Measurements from ENCODE around the gene PRKAR1B. TPM values are rescaled to one million over a fixed set of nuclear protein-coding genes. Genes with fewer than 3 reads are reported as not detected.
A peak's percentile ranks its signal among the peaks of the same experiment; 100 is the strongest.

PRKAR1B gene
- total RNA-seq, 1 experiment from 2014 or later: 6.9 TPM

DNA sequence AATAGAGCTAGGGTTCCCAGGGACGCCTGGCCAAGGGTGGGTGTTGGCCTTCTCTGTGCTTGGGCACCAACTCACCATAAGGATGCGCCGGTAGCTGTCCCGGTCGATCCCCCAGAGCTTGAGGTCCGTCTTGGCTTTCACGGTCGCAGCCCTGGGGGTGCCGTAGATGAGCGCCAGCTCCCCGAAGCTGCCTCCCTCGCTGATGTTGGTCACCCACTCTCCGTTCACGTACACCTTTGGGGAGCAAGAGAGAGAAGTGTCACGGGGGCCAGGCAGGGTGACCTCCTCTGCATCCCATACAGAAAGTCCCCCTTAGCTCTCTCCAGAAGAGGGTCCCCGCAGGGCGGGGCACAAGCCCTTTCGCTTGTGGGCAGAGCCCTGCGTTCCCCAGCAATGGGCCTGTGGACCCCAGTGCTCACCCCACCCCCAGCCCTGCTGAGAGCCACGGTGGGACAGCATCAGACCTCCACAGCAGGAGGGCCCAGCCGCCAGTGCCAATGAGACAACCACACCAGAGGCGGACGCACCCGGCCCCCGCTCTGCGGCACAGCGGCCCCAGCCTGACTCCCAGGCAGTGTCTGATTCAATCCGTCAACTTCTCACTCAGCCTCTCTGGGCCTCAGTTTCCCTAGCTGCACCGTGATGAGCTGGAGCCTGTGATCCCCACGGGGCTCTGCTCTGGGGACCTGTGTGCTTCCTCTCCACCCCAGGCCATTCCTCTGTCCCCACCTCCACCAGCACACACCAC, 130.8 kb downstream of the PRKAR1B start:
- peaks cover 5% of the 10 kb centered on the region for H3K4me1 ChIP-seq
- H3K4me3 ChIP-seq: no peak overlapping the region
- H3K27me3 ChIP-seq: no peaks in the 10 kb centered on the region
- no peaks in the 10 kb centered on the region for H3K9me3 ChIP-seq (replicated peaks)
- no peaks in the 10 kb centered on the region for H3K36me3 ChIP-seq
- no peak overlapping the region for H3K27ac ChIP-seq
- DNase-seq: no peak

DNA sequence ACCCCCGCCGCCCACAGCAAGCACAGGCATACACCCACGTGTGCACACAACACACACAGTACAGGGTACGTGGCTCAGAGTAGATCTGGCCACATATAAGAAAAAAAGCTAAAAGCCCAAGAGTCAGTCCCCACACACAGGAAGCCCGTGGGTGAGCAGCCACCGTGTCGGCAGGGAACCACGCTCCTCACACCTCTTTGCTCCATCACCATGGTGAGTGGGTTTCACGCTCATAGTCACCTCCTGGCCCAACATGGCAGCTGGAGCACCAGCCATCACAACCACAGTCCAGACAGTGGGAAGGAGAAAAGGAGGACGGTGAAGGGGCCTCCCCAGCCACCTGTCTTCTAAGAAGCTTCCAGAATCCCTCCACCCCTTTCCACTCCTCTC, 131.5 kb downstream of the PRKAR1B start:
- no peak for DNase-seq
- Histone ChIP-seq H3K27me3 (no peaks in the 10 kb centered on the region), H3K36me3 (no peaks in the 10 kb centered on the region), H3K4me3 (no peak overlapping the region), H3K27ac (no peak overlapping the region), H3K4me1 (peaks cover 9% of the 10 kb centered on the region), H3K9me3 (replicated peaks) (no peaks in the 10 kb centered on the region)

DNA sequence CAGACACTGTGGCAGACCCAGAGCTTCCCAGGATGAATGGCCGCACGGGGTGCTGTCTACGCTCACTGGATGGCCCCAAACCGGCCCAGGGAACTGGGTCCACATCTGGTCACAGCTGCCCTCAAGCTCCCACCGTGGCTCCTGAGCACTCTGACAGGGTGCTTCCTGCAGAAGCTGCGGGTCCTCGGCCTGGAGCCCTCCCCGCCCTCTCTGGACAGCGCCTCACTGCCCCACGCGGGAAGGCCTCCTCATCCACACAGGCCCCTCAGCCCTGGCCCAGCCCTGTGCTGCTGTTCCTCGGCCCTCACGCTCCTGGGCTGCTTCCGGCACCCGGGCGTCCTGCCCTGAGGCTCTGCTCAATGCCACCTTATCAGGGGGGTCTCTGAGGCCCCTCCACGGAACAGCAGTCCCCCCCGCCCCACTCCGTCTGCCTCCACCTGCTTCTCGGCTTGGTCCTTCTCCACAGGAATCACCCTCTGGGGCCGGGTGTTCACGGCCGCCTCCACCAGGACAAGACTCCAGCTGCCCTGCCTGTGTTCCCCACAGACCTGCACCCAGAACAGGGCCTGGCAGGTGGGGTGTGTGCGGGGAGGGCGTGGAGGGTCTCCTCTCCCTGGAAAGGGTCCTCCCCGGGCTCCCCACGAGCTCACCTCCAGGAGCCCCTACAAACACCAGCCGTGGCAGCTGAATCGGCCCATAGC, 132.0 kb downstream of the PRKAR1B start:
- H3K27me3 ChIP-seq: no peaks in the 10 kb centered on the region
- DNase-seq: no peak
- H3K4me1 ChIP-seq: peaks cover 13% of the 10 kb centered on the region
- H3K36me3 ChIP-seq: no peaks in the 10 kb centered on the region
- no peak overlapping the region for H3K4me3 ChIP-seq
- H3K9me3 ChIP-seq (replicated peaks): no peaks in the 10 kb centered on the region
- no peak overlapping the region for H3K27ac ChIP-seq

- H3K4me1 ChIP-seq: peaks cover 13% of the 10 kb centered on the region
- no peak for DNase-seq
- no peaks in the 10 kb centered on the region for H3K36me3 ChIP-seq
- no peak overlapping the region for H3K4me3 ChIP-seq
- H3K27me3 ChIP-seq: no peaks in the 10 kb centered on the region
- H3K27ac ChIP-seq: no peak overlapping the region
- no peaks in the 10 kb centered on the region for H3K9me3 ChIP-seq (replicated peaks)
Measured at GRCh38 chr7:594212-594913, 132.7 kb downstream of the PRKAR1B start.

- Histone ChIP-seq H3K27me3 (no peaks in the 10 kb centered on the region), H3K4me3 (no peak overlapping the region), H3K36me3 (no peaks in the 10 kb centered on the region), H3K4me1 (peaks cover 13% of the 10 kb centered on the region), H3K9me3 (replicated peaks) (no peaks in the 10 kb centered on the region), H3K27ac (no peak overlapping the region)
- peak in 1 of 2 experiments; percentile 43 for DNase-seq
Measured at GRCh38 chr7:593324-594115, 133.6 kb downstream of the PRKAR1B start.

DNA sequence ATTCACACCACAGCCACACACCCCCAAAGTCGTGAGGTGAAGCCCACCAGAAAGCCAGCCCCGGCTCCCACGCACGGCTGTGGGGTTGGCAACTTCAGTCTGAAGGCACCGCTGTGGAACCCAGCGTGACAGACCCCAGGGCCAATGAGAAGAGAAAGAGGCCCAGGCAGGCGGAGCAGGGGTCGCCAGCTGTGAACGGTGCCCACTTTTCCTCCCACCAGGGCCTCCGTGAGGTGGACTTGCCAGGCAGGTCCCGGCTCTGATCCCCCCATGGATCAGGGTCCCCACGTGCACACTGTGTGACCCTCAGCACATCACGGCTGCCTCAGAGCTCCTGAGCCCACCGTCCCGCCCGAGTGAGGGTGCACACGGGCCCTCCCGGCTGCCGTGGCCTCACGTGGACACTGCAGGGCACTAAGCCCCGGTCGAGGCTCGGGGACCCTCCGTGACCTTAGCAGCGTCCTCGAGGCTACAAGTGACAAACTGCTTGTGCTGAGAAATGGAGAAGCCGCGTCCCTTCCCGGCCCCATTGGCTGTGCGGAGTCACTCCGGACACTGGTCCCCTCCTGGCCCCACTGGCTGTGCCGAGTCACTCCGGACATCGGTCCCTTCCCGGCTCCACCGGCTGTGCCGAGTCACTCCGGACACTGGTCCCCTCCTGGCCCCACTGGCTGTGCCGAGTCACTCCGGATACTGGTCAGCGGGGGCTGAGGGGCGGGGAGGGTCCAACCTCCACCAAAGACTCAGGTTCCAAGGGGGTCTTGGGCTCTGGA, 135.0 kb downstream of the PRKAR1B start:
- Histone ChIP-seq H3K27me3 (no peaks in the 10 kb centered on the region), H3K4me3 (no peak overlapping the region), H3K27ac (no peak overlapping the region), H3K9me3 (replicated peaks) (no peaks in the 10 kb centered on the region), H3K4me1 (peaks cover 13% of the 10 kb centered on the region), H3K36me3 (no peaks in the 10 kb centered on the region)
- no peak for DNase-seq

- Histone ChIP-seq H3K27me3 (no peaks in the 10 kb centered on the region), H3K4me1 (peaks cover 13% of the 10 kb centered on the region), H3K4me3 (peak overlapping the region; percentile 48), H3K36me3 (no peaks in the 10 kb centered on the region), H3K27ac (peak overlapping the region; percentile 70), H3K9me3 (replicated peaks) (no peaks in the 10 kb centered on the region)
- DNase-seq: peak; percentile 61 to 66
Measured at GRCh38 chr7:590731-591551, 136.1 kb downstream of the PRKAR1B start.

DNA sequence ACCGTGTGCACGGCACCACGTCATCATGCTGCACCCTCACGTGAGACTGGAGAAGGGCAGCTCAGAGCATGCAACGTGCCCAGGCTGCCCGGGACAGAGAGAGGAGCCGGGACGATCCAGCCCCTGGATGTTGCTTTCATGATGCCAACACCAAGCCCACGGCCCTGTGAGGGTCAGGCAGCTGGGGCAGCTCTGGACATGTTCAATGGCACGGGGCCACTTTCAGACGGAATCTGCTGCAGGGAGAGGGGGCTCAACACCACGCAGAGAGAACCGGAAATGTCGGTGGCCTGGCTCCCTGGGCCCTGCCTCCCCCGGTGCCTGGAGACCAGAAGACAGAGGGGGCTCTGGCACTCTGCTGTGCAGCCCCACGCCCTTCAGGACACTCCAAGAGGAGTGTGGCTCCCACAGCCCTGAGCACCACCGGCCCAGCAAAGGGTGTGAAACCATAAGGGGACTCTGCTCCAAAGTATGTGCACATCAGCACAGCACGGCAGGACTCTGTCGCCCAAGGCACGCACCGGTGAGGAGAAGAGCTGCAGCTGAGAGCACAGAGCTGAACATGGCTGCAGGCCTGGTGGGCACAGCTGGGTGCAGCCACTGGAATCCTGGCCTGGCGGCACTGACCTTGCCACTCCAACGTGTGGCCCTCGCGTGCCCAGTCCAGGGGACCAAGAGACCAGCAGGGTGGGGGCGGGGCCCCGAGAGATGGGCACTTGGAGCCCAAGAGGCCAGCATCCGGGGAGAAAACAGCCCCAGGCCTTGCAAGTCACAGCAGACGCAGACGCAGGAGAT, 137.1 kb downstream of the PRKAR1B start:
- DNase-seq: no peak
- Histone ChIP-seq H3K9me3 (replicated peaks) (no peaks in the 10 kb centered on the region), H3K4me3 (no peak overlapping the region), H3K27ac (no peak overlapping the region), H3K36me3 (no peaks in the 10 kb centered on the region), H3K4me1 (peaks cover 13% of the 10 kb centered on the region), H3K27me3 (no peaks in the 10 kb centered on the region)

- peaks cover 13% of the 10 kb centered on the region; the same call in 1 of the 2 replicates for H3K4me1 ChIP-seq
- no peak overlapping the region for H3K4me3 ChIP-seq
- H3K36me3 ChIP-seq: no peaks in the 10 kb centered on the region
- H3K27ac ChIP-seq: no peak overlapping the region
- no peaks in the 10 kb centered on the region for H3K9me3 ChIP-seq (replicated peaks)
- DNase-seq: no peak
- H3K27me3 ChIP-seq: no peaks in the 10 kb centered on the region
Measured at GRCh38 chr7:587767-588166, 139.3 kb downstream of the PRKAR1B start.

DNA sequence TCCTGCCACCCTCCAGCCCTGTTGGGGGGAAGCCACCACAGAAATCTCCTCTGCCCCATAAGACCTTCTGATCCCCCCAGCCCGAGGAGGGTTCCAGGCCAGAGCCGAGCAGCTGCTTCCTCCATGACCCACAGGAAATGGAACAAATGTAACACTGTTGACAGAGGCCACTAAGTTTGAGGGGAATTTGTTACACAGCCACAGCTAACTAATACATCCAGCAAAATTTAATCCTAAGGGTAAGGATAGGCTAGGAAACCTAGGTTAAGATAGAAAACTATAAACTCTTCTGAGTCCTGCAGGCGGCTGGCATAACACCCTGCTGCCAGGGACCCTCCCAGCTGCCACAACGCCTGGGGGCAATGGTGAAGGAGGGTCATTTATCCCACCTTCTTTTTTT, 140.6 kb downstream of the PRKAR1B start:
- no peaks in the 10 kb centered on the region for H3K9me3 ChIP-seq (replicated peaks)
- H3K4me3 ChIP-seq: no peak overlapping the region
- no peak overlapping the region for H3K27ac ChIP-seq
- peaks cover 10% of the 10 kb centered on the region; the same call in 1 of the 2 replicates for H3K4me1 ChIP-seq
- no peaks in the 10 kb centered on the region for H3K27me3 ChIP-seq
- H3K36me3 ChIP-seq: no peaks in the 10 kb centered on the region
- DNase-seq: no peak

DNA sequence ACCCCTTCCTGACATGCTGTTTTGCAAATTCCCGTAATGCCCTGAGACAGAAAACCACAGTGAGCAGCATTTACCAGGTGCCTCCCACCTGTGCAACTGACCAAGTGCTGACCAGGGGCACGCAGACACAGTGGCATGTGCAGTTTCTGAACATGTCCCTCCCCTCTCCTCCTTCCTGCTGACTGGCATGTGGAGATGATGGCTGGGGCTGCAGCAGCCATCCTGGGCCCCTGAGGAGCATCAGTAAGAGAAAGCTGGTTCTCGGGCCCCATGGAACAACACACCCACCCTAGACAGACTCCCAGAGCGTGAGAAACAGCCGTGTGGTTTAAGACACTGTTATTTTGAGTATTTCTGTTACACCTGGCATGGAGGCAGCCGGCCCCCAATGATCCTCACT, 141.2 kb downstream of the PRKAR1B start:
- no peak overlapping the region for H3K4me3 ChIP-seq
- H3K27me3 ChIP-seq: no peaks in the 10 kb centered on the region
- DNase-seq: no peak
- H3K9me3 ChIP-seq (replicated peaks): no peaks in the 10 kb centered on the region
- H3K4me1 ChIP-seq: peaks cover 6% of the 10 kb centered on the region; the same call in 1 of the 2 replicates
- no peak overlapping the region for H3K27ac ChIP-seq
- H3K36me3 ChIP-seq: no peaks in the 10 kb centered on the region

- Histone ChIP-seq H3K9me3 (replicated peaks) (no peaks in the 10 kb centered on the region), H3K27ac (no peak overlapping the region)
- DNase-seq: no peak
Measured at GRCh38 chr7:585229-585711, 141.8 kb downstream of the PRKAR1B start.

More at GRCh38 chr7:585229-585711, 141.8 kb downstream of the PRKAR1B start:
- peaks cover under 1% of the 10 kb centered on the region; the same call in 1 of the 2 replicates for H3K4me1 ChIP-seq
- no peak overlapping the region for H3K4me3 ChIP-seq
- no peaks in the 10 kb centered on the region for H3K36me3 ChIP-seq
- no peaks in the 10 kb centered on the region for H3K27me3 ChIP-seq

All from SJCRH30 (cell line).